ENCODE results near the gene EFNA4.
A peak's percentile ranks its signal among the peaks of the same experiment; 100 is the strongest.
"Not testable (repeated sequence)": the region's sequence is repeated elsewhere in the genome, so short reads cannot be mapped to it uniquely, and the experiment has no call there.

The EFNA4 gene

DNA sequence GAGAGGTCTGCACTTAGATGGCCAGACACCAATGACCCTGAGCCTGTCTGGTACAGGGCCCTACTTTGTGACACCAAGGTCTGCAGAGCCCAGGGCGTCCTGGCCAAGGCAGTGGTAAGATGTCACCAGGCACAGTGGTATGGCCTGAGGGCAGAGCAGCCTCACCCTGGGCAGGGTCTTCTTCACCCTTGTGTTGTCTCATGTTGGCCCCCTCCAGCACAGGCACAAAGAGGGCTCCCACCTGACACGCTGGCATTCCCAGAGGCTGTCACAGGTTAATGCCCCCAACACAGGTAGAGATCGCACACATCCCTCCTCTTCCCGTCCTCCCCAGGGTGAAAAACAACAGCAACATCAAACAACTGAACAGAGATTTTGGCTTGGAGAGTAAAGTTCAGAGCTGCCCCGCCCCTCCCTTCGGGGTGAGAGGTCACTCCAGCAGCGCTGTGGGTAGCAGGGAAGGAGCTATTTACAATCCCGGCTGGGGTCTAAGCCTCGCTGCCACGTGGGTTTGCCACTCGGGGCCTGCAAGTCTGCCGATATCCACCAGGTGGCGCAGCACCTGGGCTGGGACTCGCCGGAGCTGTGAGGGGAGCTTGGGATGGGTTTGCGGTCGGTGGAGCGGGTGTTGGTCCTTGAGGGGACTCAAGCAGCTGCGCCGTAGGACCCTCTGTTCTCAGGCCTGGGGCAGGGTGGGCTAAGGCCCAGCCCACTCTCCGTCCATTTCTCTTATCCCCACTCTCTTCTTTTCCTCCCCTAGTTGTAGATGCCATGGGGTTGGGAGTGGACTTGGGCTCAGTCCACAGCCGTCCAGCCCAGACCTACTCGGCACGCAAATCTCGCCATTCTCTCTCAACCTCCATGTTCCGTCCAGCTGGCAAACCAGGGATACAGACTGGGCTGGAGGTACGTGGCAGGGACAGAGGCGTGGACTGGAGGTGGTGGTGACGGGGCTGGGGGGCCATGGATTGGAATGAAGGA, 27.8 kb downstream of the EFNA4 start:
- peak; percentile 69 for DNase-seq

DNA sequence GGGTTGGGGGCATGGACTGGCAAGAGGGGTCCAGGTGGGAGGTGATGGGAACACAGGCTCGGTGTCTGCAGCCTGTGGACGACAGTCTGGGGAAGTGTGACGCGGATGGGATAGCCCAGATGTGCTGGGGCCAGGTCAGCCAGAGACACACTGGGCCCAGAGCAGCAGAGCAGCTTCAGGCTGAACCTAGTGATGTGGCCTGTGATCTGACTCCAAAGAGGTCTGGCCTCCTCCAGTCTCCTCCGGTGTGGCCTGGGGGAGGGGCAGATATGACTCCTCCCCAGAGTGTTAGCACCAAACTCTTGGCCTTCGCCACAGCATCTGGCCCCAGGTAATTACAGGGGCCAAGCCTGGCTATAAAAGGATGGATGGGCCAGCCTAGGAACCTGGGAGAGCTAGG, 28.6 kb downstream of the EFNA4 start:
- DNase-seq: no peak

DNA sequence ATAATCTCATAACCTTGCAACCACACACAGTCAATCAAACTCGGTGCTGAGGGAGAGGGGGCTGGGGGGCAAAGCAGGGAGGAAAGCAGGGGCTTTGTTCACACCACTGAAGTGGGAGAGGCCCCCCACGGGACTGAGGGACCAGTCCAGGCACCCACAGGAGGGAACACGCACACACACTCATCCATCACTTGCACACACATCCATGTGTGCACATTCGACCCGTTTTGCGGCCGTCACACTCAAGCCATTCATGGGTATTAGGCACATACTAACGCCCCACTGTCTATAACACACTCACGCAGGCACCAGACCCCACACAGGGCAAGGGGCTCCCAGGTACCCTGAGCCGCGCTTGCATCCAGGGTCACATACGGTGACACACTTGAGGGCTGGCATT, 29.1 kb downstream of the EFNA4 start:
- no peak for DNase-seq

DNA sequence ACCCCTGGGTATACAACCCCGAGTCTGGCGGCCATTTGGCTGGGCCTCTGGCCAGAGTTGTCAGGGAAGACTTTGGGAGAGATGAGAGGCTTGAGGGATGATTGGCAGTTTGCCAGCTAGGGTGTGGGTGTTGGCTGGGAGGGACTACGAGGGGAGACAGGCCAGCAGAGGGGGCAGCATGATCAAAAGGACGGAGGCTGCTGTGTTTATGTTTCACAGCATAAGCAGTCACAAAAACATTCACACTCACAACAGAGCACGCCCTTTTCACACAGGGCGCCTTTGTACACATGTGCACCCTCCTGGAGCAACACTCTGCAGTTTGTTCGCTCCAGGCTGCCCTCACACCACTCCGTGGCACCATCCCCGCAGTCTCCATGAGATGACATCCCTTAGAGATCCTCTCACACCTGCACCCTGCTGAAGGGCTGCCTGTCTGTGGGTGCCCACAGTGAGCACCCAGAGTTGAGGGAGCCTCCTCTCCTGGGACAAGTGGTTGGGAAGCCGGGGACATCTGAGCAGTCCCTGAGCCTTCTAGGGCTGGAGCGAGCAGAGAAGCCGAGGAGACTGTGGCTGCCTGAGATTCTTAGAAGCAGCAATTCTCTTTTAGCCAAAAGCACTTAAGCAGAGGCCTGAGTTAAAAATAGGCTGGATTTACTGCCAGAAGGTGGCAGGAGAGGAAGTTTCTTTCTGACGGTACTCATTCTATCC, 30.5 kb downstream of the EFNA4 start:
- no peak for DNase-seq

DNA sequence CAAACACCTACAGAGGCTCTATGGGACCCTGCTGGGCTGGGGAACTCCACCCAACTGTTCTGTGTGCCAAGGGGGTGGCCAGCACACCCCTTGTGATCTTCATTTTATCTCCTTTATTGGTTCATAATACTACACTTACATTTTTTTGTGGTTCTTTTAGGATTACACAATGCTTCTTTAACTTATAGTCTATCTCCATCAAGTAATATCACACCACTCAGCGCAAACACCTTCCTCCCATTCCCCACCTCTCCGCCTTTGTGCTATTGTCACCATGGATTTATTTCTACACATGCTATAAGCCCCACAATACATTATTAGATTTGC, 31.0 kb downstream of the EFNA4 start:
- DNase-seq: no peak

DNA sequence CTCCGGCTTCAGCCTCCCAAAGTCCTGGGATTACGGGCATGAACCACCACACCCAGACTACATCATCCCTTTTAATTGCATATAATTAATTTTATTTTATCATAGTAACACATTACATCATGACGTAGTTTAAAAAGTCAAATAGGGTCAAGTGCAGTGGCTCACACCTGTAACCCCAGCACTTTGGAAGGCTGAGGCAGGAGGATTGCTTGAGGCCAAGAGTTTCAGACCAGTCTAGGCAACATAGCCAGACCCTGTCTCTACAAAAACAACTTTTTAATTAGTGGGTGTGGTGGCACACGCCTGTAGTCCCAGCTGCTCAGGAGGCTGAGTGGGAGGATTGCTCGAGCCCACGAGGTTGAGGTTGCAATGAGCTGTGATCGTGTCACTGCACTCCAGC, 35.8 kb downstream of the EFNA4 start:
- no peak for DNase-seq

DNA sequence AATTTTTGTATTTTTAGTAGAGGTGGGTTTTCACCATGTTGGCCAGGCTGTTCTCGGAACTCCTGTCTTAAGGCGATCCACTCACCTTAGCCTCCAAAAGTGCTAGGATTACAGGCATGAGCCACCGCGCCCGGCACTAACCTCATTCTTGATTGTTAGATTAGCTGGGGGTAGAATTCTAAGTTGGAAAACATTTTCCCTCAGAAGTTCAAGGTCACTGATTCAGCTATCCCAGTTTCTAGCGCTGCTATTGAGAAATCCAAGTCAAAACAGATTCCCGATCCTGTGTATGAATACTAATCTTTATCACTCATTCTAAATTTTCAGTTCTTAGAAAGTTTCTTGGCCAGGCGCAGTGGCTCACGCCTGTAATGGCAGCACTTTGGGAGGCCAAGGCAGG, 39.8 kb downstream of the EFNA4 start:
- no peak for DNase-seq

DNA sequence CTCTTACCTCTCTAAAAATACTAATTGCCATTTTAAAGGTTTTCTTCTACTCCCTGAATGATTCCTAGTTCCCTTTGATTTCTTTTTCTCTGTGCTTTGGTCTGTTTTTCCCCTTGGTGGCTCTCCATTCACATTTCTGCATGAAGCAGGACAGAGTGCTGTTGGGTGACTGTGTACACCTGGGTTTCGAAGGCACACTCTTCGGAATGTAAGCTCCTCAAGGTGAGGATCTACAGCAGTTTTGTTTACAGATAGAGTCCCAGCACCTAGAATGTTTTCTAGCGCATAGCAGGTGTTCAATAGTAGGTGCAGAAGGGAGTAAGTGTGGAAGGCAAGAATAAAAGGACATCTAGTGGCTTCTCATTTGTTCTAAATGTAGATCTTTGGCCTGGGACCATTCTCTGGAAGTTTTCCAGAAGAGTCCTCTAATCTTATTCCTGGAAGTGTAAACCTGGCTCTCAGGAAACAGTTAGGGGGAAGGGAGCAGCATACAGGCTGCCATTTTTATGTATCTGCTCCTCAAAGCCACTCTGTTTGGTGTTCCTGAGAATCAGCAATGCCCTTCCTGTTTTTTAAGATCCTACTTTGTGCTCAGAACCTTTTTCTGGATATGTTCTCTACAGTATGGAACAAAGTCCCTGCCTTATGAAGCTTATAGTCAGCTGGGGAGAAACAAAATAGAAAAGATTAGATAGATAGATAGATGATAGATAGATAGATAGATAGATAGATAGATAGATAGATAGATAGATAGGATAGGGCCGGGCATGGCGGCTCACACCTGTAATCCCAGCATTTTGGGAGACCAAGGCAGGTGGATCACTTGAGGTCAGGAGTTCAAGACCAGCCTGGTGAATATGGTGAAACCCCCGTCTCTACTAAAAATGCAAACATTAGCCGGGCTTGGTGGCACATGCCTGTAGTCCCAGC, 41.3 kb downstream of the EFNA4 start:
- DNase-seq: no peak

DNA sequence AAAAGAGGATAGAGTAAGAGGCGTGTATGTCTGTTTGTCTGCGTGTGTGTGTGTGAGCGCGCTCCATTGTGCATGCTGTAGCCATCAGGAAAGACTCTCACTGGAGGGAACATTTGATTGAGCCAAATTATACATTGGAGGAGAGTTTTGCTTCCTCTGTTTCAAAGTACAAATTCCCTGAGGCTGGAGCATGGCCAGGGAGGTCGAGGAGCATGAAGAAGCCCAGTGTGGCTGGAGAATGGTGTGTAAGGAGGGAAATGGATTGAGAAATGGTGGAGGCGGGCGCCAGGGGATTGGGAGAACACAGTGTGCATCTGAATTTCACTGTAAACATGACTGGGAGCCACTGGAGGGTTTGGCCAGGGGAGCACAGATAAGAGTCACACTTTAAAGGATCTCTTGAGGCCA, 42.1 kb downstream of the EFNA4 start:
- DNase-seq: no peak

DNA sequence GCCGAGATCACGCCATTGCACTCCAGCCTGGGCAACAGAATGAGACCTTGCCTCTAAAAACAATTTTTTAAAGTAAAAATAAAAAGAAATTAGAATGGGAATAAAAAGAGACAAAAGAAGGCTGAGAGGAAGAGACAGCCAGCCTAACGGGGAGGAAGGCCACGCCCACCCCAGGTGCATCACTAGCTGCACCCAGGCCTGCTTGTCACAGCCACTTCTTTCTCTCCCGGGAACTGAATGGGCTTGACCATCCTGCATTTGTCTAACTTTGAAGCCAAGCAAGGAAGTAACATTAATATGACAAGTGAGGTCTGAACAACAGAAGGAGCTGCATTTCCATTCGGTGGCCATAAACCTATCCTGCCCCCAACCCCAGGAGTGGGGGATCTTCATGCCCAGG, 43.3 kb downstream of the EFNA4 start:
- DNase-seq: no peak

DNA sequence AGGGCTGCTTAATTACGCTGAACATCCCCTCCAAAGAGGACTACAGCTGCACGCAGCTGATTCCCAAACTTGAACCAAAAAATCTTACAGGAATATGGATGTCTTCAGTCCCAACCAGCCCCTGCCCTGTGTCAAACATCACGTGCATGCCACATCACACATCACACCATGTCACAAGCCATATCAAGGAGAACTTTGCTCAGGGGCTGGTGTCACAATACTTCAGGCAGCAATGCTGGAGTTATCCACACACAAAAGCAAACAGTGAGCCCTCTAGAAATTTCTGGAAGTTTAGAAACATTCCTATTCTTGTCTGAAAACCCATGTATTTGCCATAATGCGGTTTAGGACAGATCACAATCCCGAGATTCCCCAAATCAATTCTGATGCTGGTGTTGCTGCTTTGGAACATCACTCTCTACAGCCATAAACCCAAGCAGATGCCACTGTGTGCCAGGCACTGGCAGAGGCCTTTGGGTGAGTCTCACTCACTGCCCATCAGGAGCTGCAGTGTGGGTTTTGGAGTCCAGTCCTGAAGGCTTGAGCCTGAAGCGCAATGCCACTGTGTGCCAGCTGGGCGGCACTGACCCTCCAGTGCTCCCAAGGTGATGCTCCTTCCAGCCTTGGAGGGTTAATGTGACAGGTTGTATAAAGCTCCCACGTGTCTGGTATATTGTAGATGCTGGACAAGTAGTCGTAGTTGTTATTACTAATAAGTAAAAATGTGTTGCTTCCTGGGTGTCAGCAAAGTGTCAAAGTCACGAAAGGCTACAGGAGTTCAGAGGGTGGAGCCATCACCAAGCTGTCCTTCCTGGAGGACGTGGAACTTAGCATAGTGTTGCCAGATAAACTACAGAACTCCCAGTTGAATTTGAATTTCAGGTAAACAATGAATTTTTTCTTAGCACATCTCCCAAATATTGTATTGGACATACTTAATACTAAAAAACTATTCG, 44.0 kb downstream of the EFNA4 start:
- DNase-seq: no peak

DNA sequence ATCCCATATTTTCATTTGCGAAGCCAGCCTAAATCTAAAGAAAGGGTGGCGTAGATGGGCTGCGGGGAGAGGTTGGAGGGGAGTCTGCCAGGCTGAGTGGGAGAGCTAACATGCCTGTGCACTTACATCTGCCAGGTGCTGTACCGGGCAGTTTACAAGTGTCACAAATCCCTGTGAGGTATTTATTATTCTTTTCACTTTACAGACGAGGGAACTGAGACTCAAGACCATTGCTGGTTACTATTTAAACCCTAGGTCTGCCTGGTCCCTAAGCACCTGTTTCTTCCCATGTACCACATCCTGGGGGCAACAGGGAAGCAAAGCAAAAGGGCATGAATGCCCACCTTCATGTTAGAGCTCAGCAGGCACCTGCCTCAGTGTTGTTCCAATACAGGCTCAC, 44.8 kb downstream of the EFNA4 start:
- no peak for DNase-seq

DNA sequence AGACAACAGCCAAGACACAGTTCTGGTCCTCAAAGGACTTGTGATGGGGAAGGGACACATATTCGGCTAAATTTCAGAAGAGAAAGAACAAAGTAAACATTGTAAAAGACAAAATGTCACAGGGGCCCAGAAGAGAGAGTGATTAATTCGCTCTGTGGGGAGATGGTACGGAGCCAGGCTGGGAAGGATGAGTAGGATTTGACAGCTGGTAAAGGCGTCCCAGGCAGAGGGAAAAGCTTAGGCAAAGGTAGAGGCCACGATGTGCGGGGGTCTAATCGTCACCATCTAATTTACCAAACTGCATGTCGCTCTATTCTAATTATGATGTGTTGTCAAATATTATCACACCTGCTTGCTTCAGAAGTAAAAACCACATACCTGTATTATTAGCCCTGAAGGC, 46.8 kb downstream of the EFNA4 start:
- DNase-seq: no peak

DNA sequence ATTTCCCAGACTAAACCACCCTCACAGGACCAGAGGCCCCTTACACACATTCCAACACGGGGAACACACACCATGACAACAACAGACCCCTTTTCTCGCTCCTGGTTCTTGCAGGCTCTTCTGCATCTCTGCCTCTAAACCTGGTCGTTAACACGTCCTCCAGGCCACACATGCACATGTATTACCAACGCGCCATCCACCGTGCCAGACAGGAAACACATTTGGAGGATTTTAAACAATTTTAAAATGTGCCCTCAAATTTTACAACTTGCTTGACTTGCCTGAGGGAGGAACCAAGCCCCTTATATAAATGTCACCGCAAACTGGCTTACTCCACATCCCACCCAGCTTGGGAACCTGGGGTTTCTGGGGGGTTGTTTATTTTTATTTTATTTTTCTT, 47.3 kb downstream of the EFNA4 start:
- DNase-seq: no peak

DNA sequence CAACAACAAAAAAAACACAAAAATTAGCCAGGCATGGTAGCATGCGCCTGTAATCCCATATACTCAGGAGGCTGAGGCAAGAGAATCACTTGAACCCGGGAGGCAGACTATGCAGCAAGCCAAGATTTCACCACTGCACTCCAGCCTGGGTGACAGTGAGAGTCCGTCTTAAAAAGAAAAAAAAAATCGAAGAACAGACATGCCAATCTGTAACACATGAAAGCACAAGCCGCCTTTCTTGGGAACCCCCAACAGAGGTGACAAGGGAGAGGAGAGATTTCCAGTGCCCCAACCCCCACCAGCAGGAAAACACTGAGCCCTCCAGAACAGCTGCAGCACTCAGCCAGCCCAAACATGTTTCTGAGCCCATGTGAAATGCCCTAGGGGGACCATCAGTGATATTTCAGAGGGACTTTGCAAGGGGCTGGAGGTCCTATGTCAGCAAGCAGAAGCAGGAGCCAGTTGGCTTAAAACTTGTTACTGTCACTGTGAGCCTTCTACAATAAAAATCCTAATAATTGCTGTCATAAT, 50.0 kb downstream of the EFNA4 start:
- no peak for DNase-seq

DNA sequence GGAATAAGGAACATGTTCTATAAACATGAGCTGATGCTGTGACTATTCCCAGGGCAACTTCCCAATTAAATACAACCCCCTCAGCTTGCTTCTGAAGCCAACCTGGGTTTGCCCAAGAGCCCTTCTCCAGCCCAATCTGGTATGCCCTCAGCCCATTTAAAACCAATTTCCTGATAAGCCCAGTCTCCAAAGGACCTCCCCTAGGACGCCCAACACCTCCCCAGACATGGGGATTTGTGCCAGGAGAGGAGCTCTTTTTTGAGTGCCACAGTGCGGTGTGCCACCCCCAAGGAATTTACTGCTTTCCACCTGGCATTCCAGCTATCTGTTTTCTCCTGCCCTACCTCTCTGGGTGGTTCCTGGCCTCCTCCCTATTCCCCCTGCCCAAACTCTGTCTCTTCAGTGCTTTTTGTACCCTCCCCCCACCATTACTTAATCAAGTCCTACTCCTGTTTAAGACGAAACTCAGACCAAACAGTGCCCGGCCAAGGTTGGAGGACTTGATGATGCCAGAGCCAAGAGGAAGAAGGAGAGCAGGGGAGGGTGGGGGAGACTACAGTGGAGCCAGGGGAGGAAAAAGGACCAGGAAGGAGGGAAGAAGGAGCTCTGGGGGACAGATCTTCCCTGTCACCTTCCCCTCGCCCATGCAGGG, 52.7 kb downstream of the EFNA4 start:
- DNase-seq: no peak

DNA sequence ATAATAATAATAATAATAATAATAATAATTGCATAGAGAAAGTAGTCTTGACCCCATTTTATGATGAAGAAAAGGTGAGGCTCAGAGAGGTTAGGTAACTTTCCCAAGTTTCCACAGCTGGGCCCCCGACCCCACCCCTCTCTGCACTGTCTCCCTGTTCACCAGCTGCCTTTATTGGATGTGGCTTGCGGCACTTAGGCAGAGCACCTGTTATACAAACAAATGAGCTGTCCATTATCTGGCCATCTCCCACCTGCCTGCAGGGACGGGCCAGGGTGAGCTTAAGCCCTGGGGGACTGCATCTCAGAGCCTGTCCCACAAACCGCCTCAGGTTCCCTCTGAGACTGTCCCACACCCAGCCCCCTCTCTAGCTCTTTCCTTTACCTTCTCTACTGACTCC, 54.1 kb downstream of the EFNA4 start:
- no peak for DNase-seq

DNA sequence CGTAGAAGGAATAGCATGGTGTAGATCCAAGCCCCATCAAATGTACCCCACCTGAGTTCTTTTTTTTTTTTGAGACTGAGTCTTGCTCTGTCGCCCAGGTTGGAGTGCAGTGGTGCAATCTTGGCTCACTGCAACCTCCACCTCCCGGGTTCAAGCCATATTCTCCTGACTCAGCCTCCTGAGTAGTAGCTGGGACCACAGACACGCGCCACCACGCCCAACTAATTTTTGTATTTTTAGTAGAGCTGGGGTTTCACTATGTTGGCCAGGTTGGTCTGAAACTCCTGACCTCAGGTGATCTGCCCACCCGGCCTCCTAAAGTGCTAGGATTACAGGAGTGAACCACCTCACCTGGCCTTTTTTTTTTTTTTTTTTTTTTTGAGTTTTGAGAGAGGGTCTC, 54.5 kb downstream of the EFNA4 start:
- DNase-seq: not testable (repeated sequence)

Measured in activated CD4-positive, alpha-beta T cell treated with anti-CD3 and anti-CD28 coated beads for 1 hour (primary cell).